Body of pancreas (tissue), 4 donors: ENCODE measurements around the gene WDR75. TPM values are rescaled to one million over a fixed set of nuclear protein-coding genes. Genes with fewer than 3 reads are reported as not detected.

Experiments used
- ATAC-seq: fragments of 150-250 bp; one replicate; pipeline ENCODE4 v1.9.1; 2016
- DNase-seq, 4 donors: peaks; one replicate each; pipeline ENCODE4 v3.0.0-alpha.2; 2019
- H3K27ac ChIP-seq, 4 donors: fragments of 200-600 bp; sonication (generic); 1 replicate in 3 of 4; 2 replicates in 1 of 4; pipeline versions ENCODE4 v1.5.1 to v1.6.1; 2016 to 2019; ENCODE audit warnings: mild to moderate bottlenecking in 1 of 4, mixed read lengths in 1 of 4, moderate library complexity in 1 of 4
- H3K27me3 ChIP-seq, 2 donors: fragments of 200-600 bp; sonication (generic); one replicate each; pipeline ENCODE4 v1.6.0; 2016; ENCODE audit warnings: mild to moderate bottlenecking in 1 of 2
- H3K36me3 ChIP-seq, 2 donors: fragments of 200-600 bp; sonication (generic); replicated peaks in 1 of 2; 2 replicates each; pipeline ENCODE4 v1.5.1; 2016; ENCODE audit warnings: low read depth in 2 of 2; ENCODE audit not compliant: insufficient read depth in 1 of 2
- H3K4me1 ChIP-seq: fragments of 200-600 bp; sonication (generic); one replicate; pipeline ENCODE4 v1.6.0; 2016
- H3K4me3 ChIP-seq, 2 donors: fragments of 200-600 bp; sonication (generic); 1 replicate in 1 of 2; 2 replicates in 1 of 2; pipeline ENCODE4 v1.5.1; 2016 to 2019
- H3K9me3 ChIP-seq, 3 donors: fragments of 200-600 bp; sonication (generic); 1 replicate in 2 of 3; 2 replicates in 1 of 3; pipeline ENCODE4 v1.5.1; 2016
- POLR2A ChIP-seq, 3 donors: fragments of 450-650 bp; IDR thresholded peaks; one replicate each; pipeline ENCODE4 v1.6.1; 2016; ENCODE audit warnings: antibody characterized with exemption in 3 of 3, mild to moderate bottlenecking in 2 of 3
- WGBS, 2 donors: methylation state at CpG; one replicate each; pipeline ENCODE4 v1.1.5; 2017; 5-methylcytosine and 5-hydroxymethylcytosine counted together
- intact Hi-C: fragments of 100-400 bp; cut with DNase I; formaldehyde crosslinking; loops from one replicate; pipeline ENCODE4 v1.15.1; 2023
- total RNA-seq, 2 donors: library from RNA; depleted of rRNA; stranded (reverse); fragments of >200 nt; gene quantifications; one replicate each; pipeline ENCODE4 v1.1.0, GENCODE V29; 2016
- TF ChIP-seq, protein P1 (sequence below), 7 experiments: fragments of 450-650 bp in 4 of 7; fragments of 200-600 bp in 3 of 7; sonication (generic) in 3 of 7; IDR thresholded peaks; one replicate each; pipeline ENCODE4 v1.5.1; 2016 to 2019; ENCODE audit warnings: antibody characterized with exemption in 7 of 7

Gene WDR75
- total RNA-seq, 2 donors from 2014 or later: 14.2 to 26.2 TPM

DNA sequence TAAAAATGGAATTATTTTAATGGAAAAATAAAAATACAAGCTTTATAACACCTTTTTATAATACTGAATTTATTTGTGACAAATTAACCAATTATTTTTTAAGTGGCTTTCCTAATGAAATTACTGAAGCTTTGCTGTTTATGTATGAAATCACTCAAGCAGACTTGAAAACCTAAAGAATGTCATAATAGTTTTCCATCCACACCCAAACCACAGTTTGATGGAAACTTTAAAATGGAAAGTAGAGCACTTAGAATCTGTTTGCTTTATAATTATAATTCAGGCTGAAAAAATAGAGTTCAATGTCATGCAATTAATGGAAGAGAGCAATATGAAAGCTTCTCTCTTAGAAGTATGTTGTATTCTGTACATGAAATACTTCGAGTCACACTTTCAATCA lies 31.6 kb upstream of the WDR75 start:
- Histone ChIP-seq H3K27me3 (no peaks in the 10 kb centered on the region), H3K9me3 (no peaks in the 10 kb centered on the region), H3K27ac (no peak overlapping the region), H3K36me3 (no peaks in the 10 kb centered on the region), H3K4me1 (peaks cover 6% of the 10 kb centered on the region), H3K4me3 (no peak overlapping the region)
- TF ChIP-seq, protein P1, sequence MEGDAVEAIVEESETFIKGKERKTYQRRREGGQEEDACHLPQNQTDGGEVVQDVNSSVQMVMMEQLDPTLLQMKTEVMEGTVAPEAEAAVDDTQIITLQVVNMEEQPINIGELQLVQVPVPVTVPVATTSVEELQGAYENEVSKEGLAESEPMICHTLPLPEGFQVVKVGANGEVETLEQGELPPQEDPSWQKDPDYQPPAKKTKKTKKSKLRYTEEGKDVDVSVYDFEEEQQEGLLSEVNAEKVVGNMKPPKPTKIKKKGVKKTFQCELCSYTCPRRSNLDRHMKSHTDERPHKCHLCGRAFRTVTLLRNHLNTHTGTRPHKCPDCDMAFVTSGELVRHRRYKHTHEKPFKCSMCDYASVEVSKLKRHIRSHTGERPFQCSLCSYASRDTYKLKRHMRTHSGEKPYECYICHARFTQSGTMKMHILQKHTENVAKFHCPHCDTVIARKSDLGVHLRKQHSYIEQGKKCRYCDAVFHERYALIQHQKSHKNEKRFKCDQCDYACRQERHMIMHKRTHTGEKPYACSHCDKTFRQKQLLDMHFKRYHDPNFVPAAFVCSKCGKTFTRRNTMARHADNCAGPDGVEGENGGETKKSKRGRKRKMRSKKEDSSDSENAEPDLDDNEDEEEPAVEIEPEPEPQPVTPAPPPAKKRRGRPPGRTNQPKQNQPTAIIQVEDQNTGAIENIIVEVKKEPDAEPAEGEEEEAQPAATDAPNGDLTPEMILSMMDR (IDR thresholded peaks at IDR 0.05): no peak
- no peak for TF ChIP-seq POLR2A (IDR thresholded peaks at IDR 0.05)
- no peak for ATAC-seq
- no peak for DNase-seq
- 75 to 77% methylated on average over 1 of the region's 1 CpG for WGBS, 2 donors
- intact Hi-C loops: loop anchor here (5.0 to 10.0 kb wide), 2 partner anchors 312 to 875 kb away; no protein-coding TSS in a partner anchor

DNA sequence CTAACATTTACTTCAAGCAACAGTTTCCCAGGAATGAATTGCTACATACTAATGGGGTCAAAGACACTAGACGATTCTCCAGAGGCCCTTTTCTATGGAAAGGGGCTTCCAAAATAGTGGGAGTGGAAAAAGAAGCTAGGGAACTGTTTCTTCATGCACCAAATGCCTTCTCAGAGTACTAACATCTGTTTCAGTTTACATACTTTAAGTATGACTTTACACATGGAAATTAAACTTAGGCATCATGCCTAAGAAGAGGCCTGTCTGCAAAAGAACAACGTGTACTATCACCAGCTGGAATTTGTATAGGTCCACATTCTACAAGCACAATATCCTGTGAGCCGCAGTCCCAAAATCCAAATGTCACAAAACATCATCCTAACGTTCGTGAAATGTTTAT lies 29.4 kb upstream of the WDR75 start:
- peak; percentile 58 for ATAC-seq
- Histone ChIP-seq H3K4me3 (no peak overlapping the region), H3K27me3 (no peaks in the 10 kb centered on the region), H3K4me1 (peaks cover 6% of the 10 kb centered on the region), H3K9me3 (no peaks in the 10 kb centered on the region), H3K27ac (no peak overlapping the region), H3K36me3 (no peaks in the 10 kb centered on the region)
- no peak for DNase-seq
- intact Hi-C loops: loop anchor here (5.0 kb wide), 1 partner anchor 315 kb away; no protein-coding TSS in a partner anchor
- WGBS, 2 donors: 36 to 43% methylated on average over 5 of the region's 5 CpGs
- TF ChIP-seq, protein P1 (IDR thresholded peaks at IDR 0.05): no peak
- TF ChIP-seq POLR2A (IDR thresholded peaks at IDR 0.05): no peak

DNA sequence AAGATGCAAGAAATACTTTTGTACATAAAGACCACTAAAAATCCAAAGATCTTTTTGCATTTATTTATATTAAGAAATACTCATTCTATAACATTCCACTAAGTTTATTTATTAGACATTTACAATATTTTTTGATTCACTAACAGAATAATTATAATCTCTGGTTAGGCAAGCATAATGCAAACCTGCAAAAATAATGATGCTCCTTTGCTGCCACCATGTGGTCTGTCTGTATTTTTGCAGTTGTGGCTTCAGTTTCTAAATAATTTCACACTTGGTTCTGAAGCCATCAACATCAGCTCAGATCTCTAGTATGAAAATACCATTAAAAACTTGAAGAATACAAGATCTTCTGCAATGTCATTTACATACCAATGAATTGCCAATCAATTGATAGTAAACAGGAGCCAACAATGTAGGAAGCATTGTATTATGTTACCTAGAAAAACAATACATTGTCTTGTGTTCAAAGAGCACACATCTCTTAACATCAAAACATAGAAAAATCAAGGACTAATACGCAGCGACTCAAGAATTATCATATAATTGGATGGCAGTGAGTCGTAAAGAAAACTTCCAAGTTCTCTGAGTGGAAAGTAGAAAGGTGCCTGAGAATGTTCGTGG lies 28.8 kb upstream of the WDR75 start:
- no peak overlapping the region for H3K4me3 ChIP-seq
- 30 to 43% methylated on average over 4 of the region's 4 CpGs for WGBS, 2 donors
- no peaks in the 10 kb centered on the region for H3K36me3 ChIP-seq
- DNase-seq: peak; percentile 12 to 37 (median 28)
- TF ChIP-seq, protein P1 (IDR thresholded peaks at IDR 0.05): peak; percentile 17 to 81 (median 73)
- no peak for TF ChIP-seq POLR2A (IDR thresholded peaks at IDR 0.05)
- no peaks in the 10 kb centered on the region for H3K27me3 ChIP-seq
- H3K9me3 ChIP-seq: no peaks in the 10 kb centered on the region
- intact Hi-C loops: loop anchor here (5.0 kb wide), 1 partner anchor 315 kb away; no protein-coding TSS in a partner anchor
- peaks cover 6% of the 10 kb centered on the region for H3K4me1 ChIP-seq
- no peak overlapping the region for H3K27ac ChIP-seq
- peak; percentile 74 for ATAC-seq

DNA sequence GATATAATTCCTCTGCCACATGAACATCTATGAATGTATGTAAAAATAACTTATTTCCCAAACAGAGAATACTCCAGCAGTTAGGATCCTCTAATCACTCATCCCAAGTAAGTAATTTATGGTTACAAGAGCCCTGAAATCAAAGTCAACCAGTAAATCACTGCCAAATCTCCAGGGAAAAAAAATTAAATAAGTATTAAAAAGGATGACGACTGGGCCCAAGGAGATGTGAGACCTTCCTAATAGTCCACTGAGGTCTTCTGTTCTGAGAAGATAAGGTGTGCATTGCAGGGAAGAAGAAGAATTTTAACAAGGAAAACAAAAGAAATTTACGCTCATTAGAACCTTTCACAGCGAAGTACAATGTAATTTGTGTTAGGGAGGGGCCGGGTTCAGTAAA lies 28.0 kb upstream of the WDR75 start:
- H3K27me3 ChIP-seq: no peaks in the 10 kb centered on the region
- no peak for DNase-seq
- no peak overlapping the region for H3K27ac ChIP-seq
- intact Hi-C loops: loop anchor here (5.0 kb wide), 1 partner anchor 316 kb away; no protein-coding TSS in a partner anchor
- no peaks in the 10 kb centered on the region for H3K4me1 ChIP-seq
- no peak for ATAC-seq
- TF ChIP-seq POLR2A (IDR thresholded peaks at IDR 0.05): no peak
- TF ChIP-seq, protein P1 (IDR thresholded peaks at IDR 0.05): no peak
- no peak overlapping the region for H3K4me3 ChIP-seq
- H3K36me3 ChIP-seq: no peaks in the 10 kb centered on the region
- WGBS, 2 donors: 72 to 74% methylated on average over 4 of the region's 4 CpGs
- H3K9me3 ChIP-seq: no peaks in the 10 kb centered on the region

DNA sequence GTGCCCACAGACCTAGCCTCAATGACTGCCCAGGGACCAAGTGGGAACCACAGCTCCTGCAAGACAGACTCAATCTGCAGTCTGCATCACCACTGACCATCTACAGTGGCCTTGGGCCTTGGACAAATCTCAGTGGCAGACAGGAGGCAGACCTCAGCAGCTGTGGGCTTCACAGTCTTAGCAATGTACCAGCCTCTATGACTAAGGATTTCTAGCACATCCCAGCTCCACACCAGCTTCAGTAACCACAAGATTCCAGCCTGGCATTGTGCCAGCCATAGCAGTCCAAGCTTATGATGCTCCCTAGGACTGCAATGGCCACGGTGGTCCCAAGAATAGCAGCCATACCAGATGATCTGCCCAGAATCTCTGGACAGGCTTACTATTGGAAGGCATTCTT lies 19.6 kb upstream of the WDR75 start:
- ATAC-seq: no peak
- 94 to 100% methylated on average over 1 of the region's 1 CpG for WGBS, 2 donors

More for the DNA sequence above, 19.6 kb upstream of the WDR75 start:
- Histone ChIP-seq H3K27me3 (no peaks in the 10 kb centered on the region), H3K4me3 (no peak overlapping the region), H3K9me3 (no peaks in the 10 kb centered on the region), H3K27ac (no peak overlapping the region), H3K36me3 (no peaks in the 10 kb centered on the region), H3K4me1 (no peaks in the 10 kb centered on the region)
- no peak for DNase-seq
- TF ChIP-seq, protein P1 (IDR thresholded peaks at IDR 0.05): no peak
- TF ChIP-seq POLR2A (IDR thresholded peaks at IDR 0.05): no peak
- intact Hi-C loops: no loop called here
